WTC11 (cell line): Measurements from ENCODE around the gene PRIM2. TPM values are rescaled to one million over a fixed set of nuclear protein-coding genes. Genes with fewer than 3 reads are reported as not detected.

Source experiments
- ATAC-seq: fragments of 200-7000 bp; cut with Tn5 transposase; 2 replicates; pipeline ENCODE4 v1.10.0; 2021; ENCODE audit warnings: mild to moderate bottlenecking, moderate library complexity
- CTCF ChIA-PET: fragments of 300-600 bp; sonication (Branson Sonifier 250); formaldehyde crosslinking; loops from one replicate; lab custom pipeline; 2021; ENCODE audit warnings: antibody characterized with exemption; lab: Charles Lee
- POLR2A ChIA-PET: fragments of 350-600 bp; sonication (Branson Sonifier 250); formaldehyde crosslinking; loops from one replicate; lab custom pipeline; 2021; ENCODE audit warnings: antibody characterized with exemption; lab: Charles Lee
- DNase-seq: peaks from one replicate; pipeline ENCODE4 v3.0.0; 2021; ENCODE audit warnings: low spot score
- H3K27ac Mint-ChIP-seq: 2 replicates; pipeline ENCODE4 v1.8.0; 2021; ENCODE audit warnings: mixed read lengths
- H3K27me3 Mint-ChIP-seq: 2 replicates; pipeline ENCODE4 v1.8.0; 2021; ENCODE audit warnings: low read depth, mild to moderate bottlenecking, moderate library complexity, mixed read lengths
- H3K36me3 Mint-ChIP-seq: 2 replicates; pipeline ENCODE4 v1.8.0; 2021; ENCODE audit warnings: mixed read lengths
- H3K4me1 Mint-ChIP-seq: 2 replicates; pipeline ENCODE4 v1.8.0; 2022; ENCODE audit warnings: mixed read lengths
- H3K4me3 Mint-ChIP-seq: 2 replicates; pipeline ENCODE4 v1.8.0; 2021; ENCODE audit warnings: mild to moderate bottlenecking, moderate library complexity, mixed read lengths
- H3K9me3 Mint-ChIP-seq: 2 replicates; pipeline ENCODE4 v1.8.0; 2021; ENCODE audit warnings: mixed read lengths
- ATF3 ChIP-seq: sonication (generic); formaldehyde crosslinking; conservative IDR thresholded peaks from 2 replicates; pipeline ENCODE4 v1.8.1; 2022; ENCODE audit warnings: mild to moderate bottlenecking, missing genetic modification reagents
- ERG ChIP-seq: fragments of 250-450 bp; sonication (Bioruptor Pico); IDR thresholded peaks from 2 replicates; pipeline ENCODE4 v1.8.0; 2021; ENCODE audit warnings: mild to moderate bottlenecking
- HMGA2 ChIP-seq: fragments of 250-450 bp; sonication (Bioruptor Pico); IDR thresholded peaks from 2 replicates; pipeline ENCODE4 v1.4.0; 2021; ENCODE audit warnings: mild to moderate bottlenecking, moderate library complexity
- HMGXB4 ChIP-seq: sonication (generic); formaldehyde crosslinking; IDR thresholded peaks from 2 replicates; pipeline ENCODE4 v1.8.1; 2023; ENCODE audit warnings: mild to moderate bottlenecking, moderate library complexity, missing genetic modification reagents
- JAZF1 ChIP-seq: fragments of 250-450 bp; sonication (Bioruptor Pico); IDR thresholded peaks from 2 replicates; pipeline ENCODE4 v1.9.0; 2021; ENCODE audit warnings: moderate library complexity, mild to moderate bottlenecking, inconsistent platforms
- MAX ChIP-seq: sonication (generic); formaldehyde crosslinking; IDR thresholded peaks from 2 replicates; pipeline ENCODE4 v1.8.0; 2022; ENCODE audit warnings: mild to moderate bottlenecking, missing genetic modification reagents
- MLX ChIP-seq: sonication (generic); formaldehyde crosslinking; IDR thresholded peaks from 2 replicates; pipeline ENCODE4 v1.8.1; 2023; ENCODE audit warnings: mild to moderate bottlenecking, missing genetic modification reagents, moderate library complexity
- NFYB ChIP-seq: sonication (generic); formaldehyde crosslinking; conservative IDR thresholded peaks from 2 replicates; pipeline ENCODE4 v1.8.0; 2022; ENCODE audit warnings: low read depth, missing genetic modification reagents
- PREB ChIP-seq: sonication (generic); formaldehyde crosslinking; IDR thresholded peaks from 2 replicates; pipeline ENCODE4 v1.8.1; 2022; ENCODE audit warnings: mild to moderate bottlenecking, missing genetic modification reagents, moderate library complexity, borderline replicate concordance
- PRRX2 ChIP-seq: fragments of 250-450 bp; sonication (Bioruptor Pico); IDR thresholded peaks from 2 replicates; pipeline ENCODE4 v1.8.0; 2021; ENCODE audit warnings: mild to moderate bottlenecking
- RELA ChIP-seq: sonication (generic); formaldehyde crosslinking; IDR thresholded peaks from 2 replicates; pipeline ENCODE4 v1.8.1; 2022; ENCODE audit warnings: missing genetic modification reagents, mild to moderate bottlenecking, borderline replicate concordance
- SOX15 ChIP-seq: fragments of 250-450 bp; sonication (Bioruptor Pico); IDR thresholded peaks from 2 replicates; pipeline ENCODE4 v1.9.0; 2021; ENCODE audit warnings: mild to moderate bottlenecking
- TEAD4 ChIP-seq: sonication (generic); formaldehyde crosslinking; IDR thresholded peaks from 2 replicates; pipeline ENCODE4 v1.8.0; 2022; ENCODE audit warnings: mild to moderate bottlenecking, missing genetic modification reagents
- USF2 ChIP-seq: sonication (generic); formaldehyde crosslinking; IDR thresholded peaks from 2 replicates; pipeline ENCODE4 v1.8.1; 2023; ENCODE audit warnings: mild to moderate bottlenecking, missing genetic modification reagents, moderate library complexity
- ZNF416 ChIP-seq: fragments of 250-450 bp; sonication (Bioruptor Pico); IDR thresholded peaks from 2 replicates; pipeline ENCODE4 v1.9.0; 2021; ENCODE audit warnings: mild to moderate bottlenecking, inconsistent platforms
- ZSCAN18 ChIP-seq: fragments of 250-450 bp; sonication (Bioruptor Pico); IDR thresholded peaks from 2 replicates; pipeline ENCODE4 v2.1.2; 2022; ENCODE audit warnings: mild to moderate bottlenecking, moderate library complexity
- total RNA-seq: library from RNA; stranded (reverse); gene quantifications from 3 replicates; pipeline ENCODE4 v1.2.3, GENCODE V29; 2021
- TF ChIP-seq, protein P1 (sequence below): sonication (generic); formaldehyde crosslinking; IDR thresholded peaks from 2 replicates; pipeline ENCODE4 v1.8.0; 2022; ENCODE audit warnings: missing genetic modification reagents

The PRIM2 gene
- total RNA-seq, 1 experiment from 2014 or later, result 42.2 TPM

DNA sequence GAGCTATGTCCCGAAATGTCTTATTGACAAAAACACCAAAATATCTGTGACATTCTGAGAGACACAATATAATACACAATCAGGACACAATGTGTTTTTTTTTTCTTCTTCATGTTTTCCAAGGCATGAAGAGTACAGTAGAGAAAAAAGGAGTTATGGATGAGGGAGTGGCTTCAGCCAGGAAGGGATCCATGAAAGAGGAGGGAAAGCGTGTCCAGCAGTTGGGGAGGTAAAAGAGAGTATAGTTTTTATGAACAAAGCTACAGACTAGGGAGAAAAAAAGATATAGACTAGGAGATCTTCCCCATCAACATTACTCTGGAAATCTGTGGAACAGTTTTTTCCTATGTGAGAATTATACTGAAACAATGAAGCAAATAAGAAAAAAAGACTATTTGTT lies 38.9 kb upstream of the PRIM2 start:
- DNase-seq (no peak), ATAC-seq (no peak)
- Mint-ChIP-seq H3K4me3 (no peak overlapping the region), H3K36me3 (peaks cover 19% of the 10 kb centered on the region), H3K27me3 (no peaks in the 10 kb centered on the region; the same call in 1 of the 2 replicates), H3K27ac (no peak overlapping the region), H3K9me3 (peaks cover 17% of the 10 kb centered on the region), H3K4me1 (no peaks in the 10 kb centered on the region)
- ChIA-PET POLR2A (no interaction called here), CTCF (no interaction called here)
- TF ChIP-seq ERG (CRISPR knock-in tag), result no peak
- TF ChIP-seq MLX, result no peak
- TF ChIP-seq PRRX2, result no peak
- TF ChIP-seq SOX15 (CRISPR knock-in tag), result no peak
- TF ChIP-seq, protein P1, sequence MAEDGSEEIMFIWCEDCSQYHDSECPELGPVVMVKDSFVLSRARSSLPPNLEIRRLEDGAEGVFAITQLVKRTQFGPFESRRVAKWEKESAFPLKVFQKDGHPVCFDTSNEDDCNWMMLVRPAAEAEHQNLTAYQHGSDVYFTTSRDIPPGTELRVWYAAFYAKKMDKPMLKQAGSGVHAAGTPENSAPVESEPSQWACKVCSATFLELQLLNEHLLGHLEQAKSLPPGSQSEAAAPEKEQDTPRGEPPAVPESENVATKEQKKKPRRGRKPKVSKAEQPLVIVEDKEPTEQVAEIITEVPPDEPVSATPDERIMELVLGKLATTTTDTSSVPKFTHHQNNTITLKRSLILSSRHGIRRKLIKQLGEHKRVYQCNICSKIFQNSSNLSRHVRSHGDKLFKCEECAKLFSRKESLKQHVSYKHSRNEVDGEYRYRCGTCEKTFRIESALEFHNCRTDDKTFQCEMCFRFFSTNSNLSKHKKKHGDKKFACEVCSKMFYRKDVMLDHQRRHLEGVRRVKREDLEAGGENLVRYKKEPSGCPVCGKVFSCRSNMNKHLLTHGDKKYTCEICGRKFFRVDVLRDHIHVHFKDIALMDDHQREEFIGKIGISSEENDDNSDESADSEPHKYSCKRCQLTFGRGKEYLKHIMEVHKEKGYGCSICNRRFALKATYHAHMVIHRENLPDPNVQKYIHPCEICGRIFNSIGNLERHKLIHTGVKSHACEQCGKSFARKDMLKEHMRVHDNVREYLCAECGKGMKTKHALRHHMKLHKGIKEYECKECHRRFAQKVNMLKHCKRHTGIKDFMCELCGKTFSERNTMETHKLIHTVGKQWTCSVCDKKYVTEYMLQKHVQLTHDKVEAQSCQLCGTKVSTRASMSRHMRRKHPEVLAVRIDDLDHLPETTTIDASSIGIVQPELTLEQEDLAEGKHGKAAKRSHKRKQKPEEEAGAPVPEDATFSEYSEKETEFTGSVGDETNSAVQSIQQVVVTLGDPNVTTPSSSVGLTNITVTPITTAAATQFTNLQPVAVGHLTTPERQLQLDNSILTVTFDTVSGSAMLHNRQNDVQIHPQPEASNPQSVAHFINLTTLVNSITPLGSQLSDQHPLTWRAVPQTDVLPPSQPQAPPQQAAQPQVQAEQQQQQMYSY, result no peak
- TF ChIP-seq MAX (CRISPR knock-in tag), result no peak
- no peak for TF ChIP-seq HMGA2
- TF ChIP-seq RELA (CRISPR knock-in tag), result no peak
- no peak for TF ChIP-seq NFYB (CRISPR knock-in tag)
- no peak for TF ChIP-seq HMGXB4 (CRISPR knock-in tag)

GRCh38 chr6:57279013-57279412 lies 38.4 kb upstream of the PRIM2 start:
- Mint-ChIP-seq H3K36me3 (peaks cover 15% of the 10 kb centered on the region), H3K27ac (no peak overlapping the region), H3K9me3 (peaks cover 13% of the 10 kb centered on the region), H3K4me3 (no peak overlapping the region), H3K4me1 (no peaks in the 10 kb centered on the region), H3K27me3 (no peaks in the 10 kb centered on the region; the same call in 1 of the 2 replicates)
- TF ChIP-seq USF2 (CRISPR knock-in tag) (no peak), ATF3 (no peak), ZNF416 (no peak), PRRX2 (no peak), PREB (CRISPR knock-in tag) (no peak), TEAD4 (CRISPR knock-in tag) (no peak), JAZF1 (CRISPR knock-in tag) (no peak), ZSCAN18 (CRISPR knock-in tag) (no peak)
- ChIA-PET CTCF (no interaction called here), POLR2A (no interaction called here)
- ATAC-seq, result no peak
- DNase-seq, result no peak
